GM18505 (cell line): ENCODE results near the gene TAB2.

ENCODE experiments used
- ATAC-seq: cut with Tn5 transposase; IDR thresholded peaks from one replicate; pipeline ENCODE4 v1.9.1; 2021; ENCODE audit not compliant: unreplicated experiment
- POLR2A ChIP-seq: IDR thresholded peaks from 4 replicates; pipeline ENCODE4 v1.6.1; 2011; ENCODE audit warnings: borderline replicate concordance; ENCODE audit not compliant: insufficient read depth, insufficient read length; ENCODE audit errors: extremely low read depth

The TAB2 gene

DNA sequence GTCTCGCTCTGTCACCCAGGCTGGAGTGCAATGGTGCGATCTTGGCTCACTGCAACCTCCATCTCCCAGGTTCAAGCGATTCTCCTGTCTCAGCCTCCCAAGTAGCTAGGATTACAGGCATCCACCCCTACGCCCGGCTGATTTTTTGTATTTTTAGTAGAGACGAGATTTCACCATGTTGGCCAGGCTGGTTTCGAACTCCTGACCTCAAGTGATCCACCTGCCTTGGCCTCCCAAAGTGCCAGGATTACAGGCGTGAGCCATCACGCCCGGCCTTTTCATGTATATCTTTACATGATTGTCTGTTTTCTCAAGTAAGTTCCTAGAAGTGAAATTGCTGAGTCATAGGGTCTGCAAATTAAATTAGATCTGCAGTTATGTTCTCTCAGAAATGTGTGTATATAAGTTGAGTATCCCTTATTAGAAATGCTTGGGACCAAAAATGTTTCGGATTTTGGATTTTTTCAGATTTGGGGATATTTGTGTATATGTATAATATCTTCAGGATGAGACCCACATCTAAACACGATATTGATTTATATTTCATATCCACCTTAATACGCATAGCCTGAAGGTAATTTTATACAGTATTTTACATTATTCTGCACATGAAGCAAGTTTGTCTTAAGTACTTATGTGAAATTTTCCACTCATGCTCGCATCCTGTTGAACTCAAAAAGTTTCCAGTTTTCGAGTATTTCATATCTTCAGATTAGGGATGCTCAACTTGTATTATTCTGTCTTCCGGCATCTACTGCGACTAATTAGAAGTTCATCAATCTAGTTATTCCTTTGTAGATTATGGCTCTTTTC lies 40.4 kb downstream of the TAB2 start:
- no peak for ATAC-seq
- TF ChIP-seq POLR2A, result no peak

DNA sequence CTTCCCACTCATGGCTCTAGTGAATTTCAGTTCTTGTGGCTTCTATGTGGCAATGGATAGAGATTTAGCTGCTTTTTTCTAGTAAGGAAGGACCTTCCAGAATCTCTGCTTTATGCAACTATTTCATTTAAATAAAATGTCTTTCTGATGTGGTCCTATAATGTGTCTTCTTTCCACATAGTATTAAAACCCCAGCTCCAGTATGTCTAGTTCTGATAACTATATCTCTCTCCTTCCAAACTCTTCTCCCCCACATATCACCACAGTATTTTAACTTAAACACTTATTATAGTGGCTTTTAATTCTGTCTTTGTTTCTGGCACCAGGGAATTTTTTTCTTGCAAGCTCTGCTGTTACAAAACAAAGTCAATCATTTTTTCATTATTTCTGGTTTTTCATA lies 41.9 kb downstream of the TAB2 start:
- ATAC-seq, result no peak
- TF ChIP-seq POLR2A, result no peak

DNA sequence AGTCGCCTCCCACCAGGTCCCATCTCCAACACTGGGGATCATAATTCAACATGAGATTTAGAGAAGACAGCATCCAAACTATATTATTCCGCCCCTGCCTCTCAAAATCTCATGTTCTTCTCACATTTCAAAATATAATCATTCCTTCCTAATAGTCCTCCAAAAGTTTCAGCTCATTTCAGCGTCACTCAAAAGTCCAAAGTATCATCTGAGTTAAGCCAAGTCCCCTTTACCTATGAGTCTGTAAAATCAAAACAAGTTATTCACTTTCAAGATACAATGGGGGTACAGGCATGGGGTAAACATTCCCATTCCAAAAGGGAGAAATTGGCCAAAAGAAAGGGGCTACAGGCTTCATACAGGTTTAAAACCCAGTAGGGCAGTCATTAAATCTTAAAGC lies 43.0 kb downstream of the TAB2 start:
- ATAC-seq, result no peak
- no peak for TF ChIP-seq POLR2A

DNA sequence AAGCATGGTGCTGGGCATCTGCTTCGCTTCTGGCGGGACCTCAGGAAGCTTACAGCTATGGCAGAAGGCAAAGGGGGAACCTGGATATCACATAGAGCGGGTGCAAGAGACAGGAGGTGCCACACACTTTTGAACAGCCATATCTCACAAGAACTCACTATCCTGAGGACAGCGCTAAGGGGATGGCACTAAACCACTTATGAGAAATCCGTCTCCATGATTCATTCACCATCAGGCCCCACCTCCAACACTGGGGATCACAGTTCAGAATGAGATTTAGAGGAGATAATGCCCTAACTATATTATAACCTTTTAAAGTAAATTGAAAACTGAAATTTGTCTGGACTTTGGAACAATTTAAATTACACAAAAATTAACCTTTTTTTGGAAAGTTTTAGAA lies 44.8 kb downstream of the TAB2 start:
- TF ChIP-seq POLR2A, result no peak

DNA sequence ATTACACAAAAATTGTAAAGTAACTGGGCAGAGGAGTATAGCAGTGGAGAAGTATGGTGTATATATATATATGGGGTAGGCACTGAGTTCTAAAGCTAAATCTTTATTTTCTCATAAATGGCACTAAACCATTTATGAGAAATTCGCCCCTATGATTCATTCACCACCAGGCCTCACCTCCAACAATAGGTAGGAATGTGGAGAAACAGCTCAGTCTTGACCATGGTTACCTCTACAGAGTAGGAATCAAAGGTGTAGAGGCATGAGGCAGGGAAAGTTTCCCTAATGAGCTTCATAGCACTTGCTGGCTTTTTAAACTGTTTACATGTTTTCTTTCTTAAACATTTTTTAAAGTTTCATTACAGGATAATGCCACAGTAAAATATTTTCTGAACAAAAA lies 45.6 kb downstream of the TAB2 start:
- no peak for TF ChIP-seq POLR2A
- ATAC-seq, result no peak

More for the DNA sequence above, 44.8 kb downstream of the TAB2 start:
- ATAC-seq, result no peak

DNA sequence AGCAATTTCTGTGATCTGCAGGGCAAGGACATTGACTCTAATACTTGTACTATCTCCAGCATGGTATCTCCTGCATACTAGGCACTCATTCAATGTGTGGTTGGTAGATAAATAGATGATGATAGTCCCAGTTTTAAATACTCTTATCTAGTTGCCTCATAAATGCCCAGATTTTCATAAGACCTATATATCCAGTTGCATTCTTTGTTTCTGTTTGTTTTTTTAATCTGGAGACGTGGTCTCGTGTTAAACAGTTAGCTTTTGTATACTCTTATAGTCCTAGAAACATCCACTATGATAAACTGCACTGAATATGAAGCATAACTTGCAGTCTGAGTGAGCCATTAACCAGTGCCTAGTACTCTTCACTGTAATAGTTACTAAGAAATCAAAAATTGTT lies 47.0 kb downstream of the TAB2 start:
- no peak for TF ChIP-seq POLR2A
- no peak for ATAC-seq

DNA sequence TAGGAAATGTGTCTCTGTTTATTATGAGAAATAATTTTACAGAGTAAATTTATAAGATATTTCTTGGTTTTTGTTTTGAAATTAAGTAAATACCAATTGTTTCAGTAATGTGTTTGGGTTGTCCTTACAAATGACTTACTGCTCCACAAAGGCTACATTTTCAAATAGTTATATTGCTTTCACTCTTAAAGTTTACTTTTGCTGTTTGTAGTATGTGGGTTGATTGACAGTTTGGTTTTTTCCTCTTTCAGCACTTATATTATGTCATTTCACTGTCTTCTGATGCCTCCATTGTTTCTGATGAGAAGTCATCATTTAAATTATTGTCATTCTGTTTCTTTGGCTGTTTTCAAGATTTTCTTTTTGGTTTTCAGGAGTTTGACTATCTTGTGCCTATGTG lies 47.7 kb downstream of the TAB2 start:
- no peak for TF ChIP-seq POLR2A
- ATAC-seq, result no peak

DNA sequence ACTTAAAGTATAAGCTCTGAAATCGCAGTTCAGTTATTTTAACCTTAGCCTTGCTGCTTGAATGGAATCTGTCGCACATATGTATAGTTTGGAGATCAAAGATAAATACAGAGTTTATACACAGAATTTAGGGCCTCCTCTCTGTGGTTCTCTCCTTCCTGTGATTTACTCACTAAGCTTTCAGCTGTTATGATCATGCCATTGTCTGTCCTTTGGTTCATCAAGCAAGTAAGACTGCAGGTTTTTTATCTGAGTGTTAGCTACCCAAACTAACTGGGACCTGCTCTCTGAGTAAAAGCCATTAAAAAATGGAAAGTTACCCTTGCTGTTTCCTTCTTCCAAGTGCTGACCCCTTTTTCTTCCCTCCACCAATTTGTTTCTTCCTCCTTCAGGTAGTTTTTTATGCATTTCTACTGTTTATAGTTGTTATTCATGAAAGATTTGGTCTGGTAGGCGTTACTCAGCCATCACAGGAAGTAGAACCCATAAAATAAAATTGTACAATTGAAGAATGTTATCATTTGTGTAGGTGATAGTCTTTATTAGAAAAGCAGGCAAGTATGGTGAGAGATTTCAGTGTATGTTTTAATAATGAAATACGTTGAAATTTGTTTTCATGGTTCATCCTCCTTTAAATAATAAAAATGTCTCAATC lies 48.9 kb downstream of the TAB2 start:
- no peak for ATAC-seq
- TF ChIP-seq POLR2A, result no peak

DNA sequence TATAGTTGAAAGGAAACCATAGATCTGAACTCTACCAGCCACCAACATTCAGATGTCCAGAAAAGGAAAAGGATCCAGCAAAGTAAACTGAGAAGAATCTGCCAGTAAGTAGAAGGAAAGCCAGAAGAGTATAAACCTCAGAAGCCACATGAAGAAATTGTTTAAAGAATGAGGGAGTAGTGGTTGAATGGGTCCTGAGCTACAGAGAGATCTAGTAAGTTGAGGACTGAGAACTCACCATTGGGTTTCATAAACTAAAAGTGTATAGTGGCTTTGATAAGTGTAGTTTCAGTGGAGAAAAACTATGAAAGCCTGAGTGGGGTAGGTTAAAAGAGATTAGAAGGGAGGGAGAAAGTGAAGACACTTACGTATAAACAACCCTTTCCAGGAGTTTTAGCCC lies 50.6 kb downstream of the TAB2 start:
- TF ChIP-seq POLR2A, result no peak
- ATAC-seq, result peak; percentile 60

DNA sequence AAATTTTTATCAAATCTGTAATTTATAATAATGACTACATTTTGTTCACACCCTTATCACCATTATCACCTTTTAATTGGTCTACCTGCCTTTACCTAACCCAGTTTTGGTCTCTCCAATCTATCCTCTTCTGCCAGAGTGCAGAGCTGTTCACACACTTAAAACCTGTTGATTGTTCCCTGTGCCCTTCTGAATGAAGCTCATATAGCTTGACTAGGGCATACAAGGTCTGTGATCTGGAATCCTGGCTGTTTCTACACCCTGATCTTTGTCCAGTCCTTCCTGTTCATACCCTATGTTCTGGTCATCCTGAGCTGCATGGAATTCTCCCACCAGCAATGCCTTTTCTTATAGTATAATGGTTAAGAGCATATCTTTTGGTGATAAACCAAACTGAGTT lies 53.6 kb downstream of the TAB2 start:
- no peak for ATAC-seq
- TF ChIP-seq POLR2A, result no peak

DNA sequence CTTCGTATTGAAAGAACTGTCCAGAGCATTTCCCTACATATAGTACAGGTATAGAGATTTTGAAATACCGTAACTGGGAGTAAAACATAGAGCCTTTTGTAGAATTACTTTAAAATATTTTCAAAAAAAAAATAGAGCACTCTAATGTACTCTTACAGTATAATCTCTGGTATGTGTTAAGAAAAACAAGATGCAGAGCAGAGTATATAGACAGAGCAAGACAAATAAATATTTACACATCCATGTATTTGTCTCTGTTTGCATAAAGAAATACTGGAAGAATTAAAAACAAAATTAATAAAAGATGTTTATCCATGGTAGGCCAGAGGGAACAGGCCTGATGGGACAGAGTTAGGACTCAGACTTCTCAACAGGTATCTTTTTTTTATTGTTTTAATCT lies 54.5 kb downstream of the TAB2 start:
- no peak for TF ChIP-seq POLR2A
- no peak for ATAC-seq

DNA sequence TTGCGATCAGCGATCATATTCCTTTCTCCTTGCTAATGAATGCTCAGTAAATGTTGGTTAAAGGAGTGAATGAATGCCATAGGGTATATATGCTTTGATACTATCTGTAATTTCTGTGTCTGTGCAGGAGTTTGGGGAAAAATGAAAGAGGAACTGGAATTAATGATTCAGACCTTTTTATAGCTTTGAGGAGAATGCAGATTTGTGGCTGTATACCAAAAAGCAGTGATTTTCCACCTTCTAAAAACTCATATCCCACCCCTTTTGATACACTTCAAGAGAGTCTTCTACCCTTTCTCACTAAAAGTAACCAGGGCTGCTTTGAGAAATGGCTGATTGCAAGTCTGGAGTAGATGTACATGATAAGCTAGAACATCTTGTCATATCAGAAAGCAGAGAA lies 56.0 kb downstream of the TAB2 start:
- TF ChIP-seq POLR2A, result no peak

DNA sequence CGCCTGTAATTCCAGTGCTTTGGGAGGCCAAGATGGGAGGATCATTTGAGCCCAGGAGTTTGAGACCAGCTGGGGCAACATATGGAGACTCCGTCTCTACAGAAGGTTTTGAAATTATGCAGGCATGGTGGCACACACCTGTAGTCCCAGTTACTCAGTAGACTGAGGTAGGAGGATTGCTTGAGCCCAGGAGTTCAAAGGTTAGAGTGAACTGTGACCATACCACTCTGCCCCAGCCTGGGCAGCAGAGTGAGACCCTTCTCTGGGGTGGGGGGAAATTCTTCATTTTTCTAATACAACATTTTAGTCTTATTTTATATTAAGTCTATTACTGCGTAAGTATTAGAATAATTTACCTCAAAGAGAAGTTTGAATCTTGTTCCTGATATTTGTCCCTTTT lies 62.5 kb downstream of the TAB2 start:
- ATAC-seq, result no peak

More for the DNA sequence above, 56.0 kb downstream of the TAB2 start:
- ATAC-seq, result no peak

DNA sequence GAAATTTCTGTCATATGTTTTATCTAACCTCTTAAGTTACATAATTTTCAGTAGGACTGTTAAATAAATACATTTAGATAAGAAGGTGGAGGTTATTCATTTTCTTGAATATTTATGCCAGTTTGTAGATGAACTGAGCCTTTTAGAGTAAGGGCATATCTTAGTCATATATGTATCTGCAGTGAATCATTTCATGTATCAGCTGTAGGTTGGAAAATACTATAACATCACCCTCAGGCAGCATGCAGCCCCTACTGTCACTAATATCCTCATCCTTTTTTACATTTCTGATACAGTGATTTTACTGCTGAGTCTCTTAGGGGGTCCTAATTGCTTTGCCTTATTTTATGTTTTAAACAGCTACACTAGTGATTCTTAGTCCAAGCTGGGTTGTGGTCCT lies 63.0 kb downstream of the TAB2 start:
- TF ChIP-seq POLR2A, result no peak
- ATAC-seq, result no peak

More for the DNA sequence above, 62.5 kb downstream of the TAB2 start:
- no peak for TF ChIP-seq POLR2A
